T1000 (cell line): Measurements from ENCODE around the gene GALNT12.

Source experiments
- DNase-seq: peaks from one replicate; lab custom pipeline; 2025; ENCODE audit warnings: mixed read lengths; lab: John Stamatoyannopoulos, UW

GALNT12 gene

DNA sequence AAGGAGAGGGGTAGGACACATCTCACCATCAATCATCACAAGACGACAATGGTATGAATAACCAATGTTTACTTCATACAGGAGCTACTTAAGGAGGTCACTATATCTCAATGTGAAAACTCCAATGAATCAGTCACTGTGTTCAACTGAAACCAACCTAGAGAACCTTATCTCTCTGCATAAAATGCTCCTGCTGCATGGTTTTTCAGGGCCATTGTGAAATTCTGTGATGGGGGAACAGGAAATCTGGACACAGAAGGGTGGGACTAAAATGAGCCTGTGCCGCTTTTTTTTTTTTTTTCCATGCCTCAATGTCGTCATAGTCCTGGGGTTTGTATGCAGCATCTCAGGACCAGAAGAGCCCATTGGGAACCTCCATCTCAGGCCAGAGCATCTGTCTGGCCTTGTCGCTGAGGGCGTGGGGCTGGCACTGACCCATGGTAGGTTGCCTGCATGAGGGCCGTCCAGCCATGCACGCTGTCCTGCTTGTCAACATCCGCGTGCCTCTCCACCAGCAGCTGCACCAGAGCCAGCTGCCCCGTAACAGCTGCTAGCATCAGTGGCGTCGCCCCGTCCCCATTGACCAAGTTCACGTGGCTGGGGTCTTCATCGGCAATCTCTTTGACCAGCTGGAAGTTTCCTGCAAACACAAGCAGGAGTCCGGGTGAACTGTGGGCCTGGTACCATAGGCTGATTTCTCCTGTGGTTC, 23.8 kb upstream of the GALNT12 start:
- no peak for DNase-seq

GRCh38 chr9:98784831-98785806, 22.4 kb upstream of the GALNT12 start:
- no peak for DNase-seq

DNA sequence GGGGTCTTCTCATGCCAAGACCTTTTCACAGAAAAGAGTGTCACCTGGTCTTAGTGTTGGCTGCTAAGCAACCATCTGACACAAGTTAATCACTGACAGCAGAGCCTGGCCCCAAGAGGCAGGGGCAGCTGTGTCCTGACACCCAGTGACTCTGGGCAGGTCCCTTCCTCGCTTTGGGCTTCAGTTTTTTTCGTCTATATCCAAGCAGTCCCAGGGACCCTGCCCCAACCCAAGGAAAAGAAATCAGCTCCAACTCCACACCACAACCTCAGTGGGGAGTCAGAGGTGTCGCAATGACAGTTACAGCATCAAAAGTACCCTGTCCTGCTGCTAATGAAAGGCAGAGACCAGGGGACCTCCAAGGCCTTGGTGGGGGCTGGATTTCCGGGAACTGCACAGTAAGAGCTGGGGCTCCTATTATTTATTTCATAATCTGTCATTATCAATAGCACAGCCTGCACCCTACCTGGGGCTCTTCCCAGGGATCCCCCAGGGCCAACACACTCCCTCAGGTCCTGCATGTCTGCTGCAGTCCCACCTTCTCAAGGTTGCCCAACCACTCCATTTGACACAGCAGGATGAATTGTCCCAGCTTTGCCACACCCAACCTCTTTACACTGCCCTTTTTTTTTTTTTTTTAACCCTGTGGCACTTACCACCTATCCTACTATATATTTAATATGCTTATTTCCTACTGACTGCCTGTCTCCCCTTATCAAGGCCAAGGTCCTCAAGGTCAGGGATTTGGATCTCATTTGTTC, 20.5 kb upstream of the GALNT12 start:
- no peak for DNase-seq

DNA sequence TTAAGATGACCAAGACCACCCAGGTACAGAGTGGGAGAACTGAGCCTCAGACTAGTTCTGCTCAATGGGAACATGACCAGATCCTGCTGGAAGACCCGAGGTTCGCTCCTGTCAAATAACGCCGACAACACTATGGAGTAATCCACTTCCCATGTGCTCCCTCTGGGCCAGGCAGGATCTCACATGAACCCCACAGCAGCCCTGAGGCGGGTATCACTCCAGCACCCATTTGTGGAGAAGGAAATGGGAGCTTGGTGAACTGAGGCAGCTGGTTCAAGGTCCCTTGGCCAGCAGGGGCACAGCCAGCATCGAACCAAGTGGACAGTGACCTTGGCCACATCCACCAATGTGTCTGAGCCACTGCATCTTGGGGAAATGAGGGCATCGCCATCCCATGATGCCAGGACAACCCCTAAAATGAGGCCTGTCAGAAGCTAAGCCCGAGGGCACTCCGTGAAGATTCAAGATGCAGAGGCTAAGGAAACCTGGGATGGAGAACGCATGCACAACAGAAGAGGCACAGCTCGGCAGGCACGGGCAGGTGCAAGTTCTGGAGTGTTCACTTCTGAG, 19.6 kb upstream of the GALNT12 start:
- DNase-seq, result no peak

GRCh38 chr9:98789483-98790133, 17.9 kb upstream of the GALNT12 start:
- no peak for DNase-seq

DNA sequence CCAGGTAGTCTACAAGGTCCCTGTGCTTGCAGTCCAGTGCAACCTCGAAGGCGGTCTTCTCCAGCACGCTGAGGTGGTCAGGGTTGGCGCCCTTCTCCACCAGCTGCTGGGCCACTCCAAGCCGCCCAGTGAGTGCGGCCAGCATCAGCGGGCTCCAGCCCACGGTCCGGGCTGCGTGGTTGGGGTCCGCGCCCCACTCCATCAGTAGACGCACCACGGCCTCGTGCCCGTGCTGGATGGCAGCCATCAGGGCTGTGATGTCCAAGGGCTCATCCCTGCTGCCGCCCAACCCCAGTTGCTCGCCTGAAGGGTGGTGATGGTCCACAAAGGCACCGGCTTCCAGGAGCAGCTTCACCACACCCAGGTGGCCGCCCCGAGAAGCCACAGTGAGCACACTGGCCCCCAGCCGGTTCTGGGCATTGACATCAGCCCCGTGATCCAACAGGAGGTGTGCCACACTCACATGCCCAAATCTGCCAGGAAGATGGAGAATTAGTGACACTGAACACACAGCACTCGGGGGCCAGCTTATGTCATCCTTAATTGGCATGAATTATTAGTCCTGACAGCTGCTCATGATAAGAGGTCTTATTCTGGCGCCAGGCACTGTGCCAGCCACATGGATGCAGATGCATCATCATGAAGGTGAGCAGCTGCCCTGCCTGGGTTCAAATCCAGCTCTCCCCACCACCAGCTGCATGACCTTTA, 17.2 kb upstream of the GALNT12 start:
- DNase-seq, result no peak

- peak; percentile 86 for DNase-seq
Observed at GRCh38 chr9:98790842-98791607, 16.4 kb upstream of the GALNT12 start.

GRCh38 chr9:98791608-98792490, 15.6 kb upstream of the GALNT12 start:
- no peak for DNase-seq

- no peak for DNase-seq
Observed at GRCh38 chr9:98793031-98793430, 14.4 kb upstream of the GALNT12 start.

DNA sequence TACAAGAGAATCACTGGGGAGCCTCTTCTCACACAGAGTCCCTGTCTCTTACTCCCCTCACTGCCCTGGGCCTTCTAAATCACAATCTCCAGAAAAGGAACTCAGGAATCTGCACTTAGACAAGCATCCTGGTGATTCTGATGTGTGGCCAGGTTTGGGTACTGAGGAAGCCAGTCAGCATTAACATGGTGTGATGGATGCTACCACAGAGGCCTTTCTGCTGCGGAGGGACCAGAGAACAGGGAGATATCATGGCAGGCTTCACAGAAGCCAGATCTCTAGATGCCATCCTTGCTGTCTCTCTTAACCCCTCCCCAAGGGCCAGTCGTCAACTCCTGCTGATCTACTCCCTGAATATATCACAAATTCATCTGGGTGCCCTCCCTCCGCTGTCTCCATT, 12.7 kb upstream of the GALNT12 start:
- no peak for DNase-seq

DNA sequence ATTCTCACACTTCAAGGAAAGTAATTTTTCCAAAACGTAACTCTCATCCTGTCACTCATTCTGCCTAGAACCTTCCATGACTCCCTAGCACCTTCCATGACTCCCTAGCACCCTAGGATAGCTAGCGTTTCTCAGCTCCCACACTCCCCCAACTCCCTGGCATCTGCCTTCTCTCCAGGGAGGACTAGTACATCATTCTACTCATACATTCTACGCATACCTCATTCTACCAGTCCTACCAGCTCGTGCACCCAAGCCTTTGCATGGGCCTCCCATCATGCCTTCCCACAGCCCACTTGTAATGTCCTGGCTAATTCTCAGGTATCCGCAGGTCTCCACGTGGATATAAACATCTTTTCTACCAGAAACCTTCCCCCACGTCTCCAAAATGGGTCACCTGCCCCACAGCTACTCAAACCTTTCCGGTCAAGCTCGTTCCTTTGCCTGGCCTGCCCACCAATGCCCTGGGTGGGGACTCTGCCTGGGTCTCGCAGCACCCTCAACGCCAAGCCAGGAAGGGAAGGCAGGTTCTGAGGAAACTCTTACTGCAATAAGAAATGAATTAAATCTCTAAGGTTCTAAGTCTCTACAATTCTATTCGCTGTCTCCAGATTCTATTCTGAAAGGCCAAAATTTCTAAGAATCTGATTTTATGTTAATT, 12.0 kb upstream of the GALNT12 start:
- DNase-seq, result no peak

GRCh38 chr9:98795970-98796363, 11.5 kb upstream of the GALNT12 start:
- DNase-seq, result no peak

DNA sequence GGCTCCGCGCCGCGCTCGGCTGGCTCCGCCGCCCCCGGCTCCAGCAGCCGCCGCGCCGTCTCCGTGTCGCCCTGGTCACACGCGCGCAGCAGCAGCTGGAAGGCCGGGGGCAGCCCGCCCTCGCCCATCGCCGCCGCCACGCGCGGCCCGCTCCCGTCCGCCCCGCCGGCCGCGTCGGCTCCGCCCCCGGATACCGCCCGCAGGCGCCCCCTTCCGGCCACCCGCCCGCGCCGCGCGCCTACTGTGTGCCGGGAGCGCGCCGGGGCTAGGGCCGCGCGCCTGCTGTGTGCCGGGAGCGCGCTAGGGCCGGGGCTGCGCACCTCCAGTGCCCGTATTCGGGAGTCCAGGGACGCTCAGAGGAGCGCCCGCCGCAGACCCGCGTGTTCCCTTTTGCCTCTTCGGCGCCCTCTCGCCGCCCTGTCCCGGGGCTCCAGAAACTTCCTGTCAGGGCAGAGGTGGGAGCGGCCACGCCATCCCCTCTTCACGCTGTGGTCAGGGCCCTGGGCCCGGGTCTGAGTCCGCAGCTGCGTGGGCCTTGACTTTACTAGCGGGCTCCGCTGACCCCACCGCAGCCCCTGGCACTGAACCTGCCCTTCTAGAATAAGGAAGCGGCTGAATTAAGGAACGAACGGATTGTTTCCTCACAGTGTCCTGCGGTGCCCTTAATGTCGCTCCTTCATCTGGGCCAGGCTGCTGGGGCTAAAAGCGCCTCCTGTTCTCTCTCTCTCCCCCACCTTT, 10.9 kb upstream of the GALNT12 start, which contains the start of gene ANKS6:
ANKS6 (minus strand) TSS at position 192 of the 738 bp plus-strand sequence; CDS start at position 128, 64 bp downstream.
- DNase-seq, result peak; percentile 70

GRCh38 chr9:98797491-98797890, 10.0 kb upstream of the GALNT12 start:
- DNase-seq, result no peak

DNA sequence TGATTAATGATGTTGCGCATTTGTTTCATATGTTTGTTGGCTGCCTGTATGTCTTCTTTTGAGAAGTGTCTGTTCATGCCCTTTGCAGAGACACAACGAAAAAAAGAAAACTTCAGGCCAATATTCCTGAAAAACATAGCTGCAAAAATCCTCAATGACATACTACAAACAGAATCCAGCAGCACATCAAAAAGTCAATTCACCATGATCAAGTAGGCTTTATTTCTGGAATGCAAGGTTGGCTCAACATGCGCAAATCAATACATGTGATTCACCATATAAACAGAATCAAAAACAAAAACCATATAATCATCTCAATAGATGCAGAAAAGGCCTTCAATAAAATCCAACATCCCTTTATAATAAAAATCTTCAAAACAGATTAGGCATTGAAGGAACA, 9.2 kb upstream of the GALNT12 start:
- DNase-seq, result no peak

- DNase-seq, result no peak
Observed at GRCh38 chr9:98801561-98801960, 5.9 kb upstream of the GALNT12 start.

DNA sequence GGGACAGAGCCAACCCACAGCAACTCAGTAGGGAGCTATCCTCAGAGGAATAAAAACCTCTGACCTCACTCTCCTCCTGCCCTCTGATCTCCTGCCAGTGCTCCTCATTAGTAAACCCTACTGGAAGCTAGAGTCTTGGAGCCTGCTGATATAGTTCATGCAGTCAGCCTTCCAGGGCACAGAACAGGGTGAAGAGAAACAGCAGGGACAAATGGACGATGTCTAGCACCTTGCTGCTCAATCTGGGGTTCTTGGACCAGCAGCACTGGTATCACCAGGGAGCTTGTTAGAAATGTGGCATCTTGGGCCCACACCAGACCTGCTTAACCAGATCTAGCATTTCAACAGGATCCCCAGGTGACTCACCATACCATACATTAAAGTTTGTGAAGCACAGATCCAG, 5.5 kb upstream of the GALNT12 start:
- no peak for DNase-seq

DNA sequence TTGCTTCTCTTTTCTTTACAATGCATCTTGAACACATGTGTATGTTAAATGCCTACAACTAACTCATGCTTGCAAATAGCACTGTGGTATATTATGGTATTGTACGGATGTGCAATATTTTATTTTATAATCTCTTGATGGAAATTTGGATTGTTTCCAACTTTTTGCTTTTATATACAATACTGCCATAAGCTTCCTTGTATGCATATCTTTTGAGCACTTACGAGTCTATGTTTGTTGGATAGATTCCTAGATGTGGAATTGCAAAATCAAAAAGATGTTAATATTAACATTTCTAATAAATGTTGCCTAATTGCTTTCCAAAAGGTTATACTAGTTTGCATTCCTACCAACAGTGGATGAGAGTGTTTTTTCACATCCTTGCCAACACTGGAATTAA, 3.4 kb upstream of the GALNT12 start:
- no peak for DNase-seq
